T-cell (primary cell): Measurements from ENCODE around the gene UNG. TPM values are rescaled to one million over a fixed set of nuclear protein-coding genes. Genes with fewer than 3 reads are reported as not detected.

ENCODE experiments used
- ATAC-seq, 4 experiments: fragments of 200-7000 bp in 3 of 4; fragments of 150-1000 bp in 1 of 4; cut with Tn5 transposase; replicated peaks in 1 of 4; 1 replicate in 3 of 4; 2 replicates in 1 of 4; pipeline ENCODE4 v1.10.0; 2021; ENCODE audit warnings: moderate library complexity in 3 of 4, mild to moderate bottlenecking in 2 of 4, moderate number of reproducible peaks in 1 of 4
- CTCF ChIA-PET, 2 donors: fragments of 300-600 bp; sonication (Branson Sonifier 250); formaldehyde crosslinking; loops; one replicate each; lab custom pipeline; 2022; ENCODE audit warnings: antibody characterized with exemption in 2 of 2; lab: Charles Lee
- POLR2A ChIA-PET, 2 donors: fragments of 300-600 bp; sonication (Branson Sonifier 250); formaldehyde crosslinking; loops; one replicate each; lab custom pipeline; 2022; ENCODE audit warnings: antibody characterized with exemption in 2 of 2; lab: Charles Lee
- DNase-seq, 35 experiments: peaks; one replicate each; pipeline versions ENCODE4 v3.0.0 to v3.0.0-alpha.2; 2013 to 2023
- H3K27ac ChIP-seq: one replicate; pipeline ENCODE4 v1.5.1; 2013; ENCODE audit warnings: low read length
- H3K27me3 ChIP-seq, 2 experiments: replicated peaks in 1 of 2; 1 replicate in 1 of 2; 2 replicates in 1 of 2; pipeline versions ENCODE4 v1.6.1 to v1.7.0; 2013; ENCODE audit warnings: low read length in 1 of 2, mixed read lengths in 1 of 2; ENCODE audit not compliant: control insufficient read depth in 2 of 2, insufficient read depth in 2 of 2; ENCODE audit errors: extremely low read depth in 1 of 2
- H3K36me3 ChIP-seq, 2 donors: 1 replicate in 1 of 2; 2 replicates in 1 of 2; pipeline versions ENCODE4 v1.6.1 to v1.7.0; 2013; ENCODE audit warnings: low read length in 1 of 2; ENCODE audit not compliant: control insufficient read depth in 2 of 2, insufficient read depth in 1 of 2; ENCODE audit errors: extremely low read depth in 1 of 2
- H3K4me1 ChIP-seq, 2 experiments: 1 replicate in 1 of 2; 2 replicates in 1 of 2; pipeline versions ENCODE4 v1.6.1 to v1.7.0; 2013; ENCODE audit warnings: low read length in 2 of 2, mixed read lengths in 1 of 2; ENCODE audit not compliant: insufficient read depth in 2 of 2, control insufficient read depth in 1 of 2; ENCODE audit errors: extremely low read depth in 1 of 2
- H3K4me3 ChIP-seq, 2 donors: 1 replicate in 1 of 2; 2 replicates in 1 of 2; pipeline versions ENCODE4 v1.5.1 to v1.7.0; 2013; ENCODE audit warnings: mild to moderate bottlenecking in 2 of 2, low read length in 1 of 2, moderate library complexity in 1 of 2; ENCODE audit not compliant: control insufficient read depth in 1 of 2; ENCODE audit errors: extremely low read depth in 1 of 2
- H3K9me3 ChIP-seq: 2 replicates; pipeline ENCODE4 v1.7.0; 2013
- H3K27ac Mint-ChIP-seq, 2 donors: one replicate each; pipeline ENCODE4 v1.8.0; 2020 to 2021; ENCODE audit warnings: mild to moderate bottlenecking in 2 of 2, mixed read lengths in 2 of 2
- H3K27me3 Mint-ChIP-seq, 2 donors: one replicate each; pipeline ENCODE4 v1.8.0; 2021 to 2022; ENCODE audit warnings: mixed read lengths in 2 of 2
- H3K36me3 Mint-ChIP-seq: one replicate; pipeline ENCODE4 v1.8.0; 2021; ENCODE audit warnings: mixed read lengths
- H3K4me1 Mint-ChIP-seq, 3 donors: one replicate each; pipeline ENCODE4 v1.8.0; 2020 to 2022; ENCODE audit warnings: mixed read lengths in 3 of 3, mild to moderate bottlenecking in 1 of 3
- H3K4me3 Mint-ChIP-seq, 3 donors: one replicate each; pipeline ENCODE4 v1.8.0; 2020 to 2022; ENCODE audit warnings: mild to moderate bottlenecking in 3 of 3, mixed read lengths in 3 of 3, moderate library complexity in 3 of 3
- H3K9me3 Mint-ChIP-seq, 3 donors: one replicate each; pipeline ENCODE4 v1.8.0; 2020 to 2022; ENCODE audit warnings: mixed read lengths in 3 of 3
- WGBS: methylation state at CpG from one replicate; pipeline ENCODE4 v1.1.5; 2013; ENCODE audit warnings: missing lambda C conversion rate; ENCODE audit not compliant: insufficient coverage; 5-methylcytosine and 5-hydroxymethylcytosine counted together
- total RNA-seq, 35 experiments: library from RNA in 6 of 35; stranded (reverse) in 6 of 35; fragments of 120-200 nt in 1 of 35; gene quantifications; one replicate each; pipeline versions ENCODE4 v1.2.1 to v1.2.4 and lab custom pipeline; 2013 to 2026

Gene UNG
- total RNA-seq, 5 donors from 2014 or later (not counting 1 experiment from before 2014, with no cell fraction given), result 8.7 to 19.7 (median 16.8) TPM

GRCh38 chr12:109084425-109084824, 13.0 kb upstream of the UNG start:
- ChIA-PET CTCF (interaction anchor here (0.5 to 1.1 kb wide), 3 partner anchors 30 to 66 kb away, joined by 3 to 9 read pairs (median 5); partner anchors contain the start of gene ACACB (in 1 of the 2)), POLR2A (no interaction called here)
- Mint-ChIP-seq H3K4me3 (no peak overlapping the region), H3K9me3 (peaks cover 0 to 6% (median 2%) of the 10 kb centered on the region in 3 donors), H3K4me1 (no peaks in the 10 kb centered on the region), H3K27ac (no peak overlapping the region), H3K36me3 (peaks cover 68% of the 10 kb centered on the region), H3K27me3 (no peaks in the 10 kb centered on the region)
- Histone ChIP-seq H3K4me1 (no peaks in the 10 kb centered on the region), H3K9me3 (no peaks in the 10 kb centered on the region), H3K27me3 (no peaks in the 10 kb centered on the region), H3K36me3 (peaks cover 10 to 76% of the 10 kb centered on the region in 2 donors), H3K27ac (no peak overlapping the region), H3K4me3 (no peak overlapping the region)
- ATAC-seq (no peak), DNase-seq (no peak)
- WGBS, result 100% methylated on average over 1 of the region's 2 CpGs

- no peak overlapping the region for H3K27ac ChIP-seq
- Mint-ChIP-seq H3K9me3 (no peaks in the 10 kb centered on the region), H3K27ac (no peak overlapping the region), H3K27me3 (no peaks in the 10 kb centered on the region), H3K36me3 (peaks cover 56% of the 10 kb centered on the region), H3K4me1 (peaks cover 0 to 2% (median under 1%) of the 10 kb centered on the region in 3 donors), H3K4me3 (no peak overlapping the region)
- no peaks in the 10 kb centered on the region for H3K9me3 ChIP-seq
- CTCF ChIA-PET, result interaction anchor here in 1 of 2 donors (0.6 kb wide), 1 partner anchor 528 kb away, joined by 3 read pairs; no protein-coding TSS in a partner anchor
- peaks cover 0 to under 1% of the 10 kb centered on the region in 2 experiments for H3K4me1 ChIP-seq
- H3K27me3 ChIP-seq, result no peaks in the 10 kb centered on the region
- peaks cover 13 to 81% of the 10 kb centered on the region in 2 donors for H3K36me3 ChIP-seq
- DNase-seq (no peak), ATAC-seq (no peak)
- POLR2A ChIA-PET, result no interaction called here
- WGBS, result 98% methylated on average over 11 of the region's 11 CpGs
- H3K4me3 ChIP-seq, result no peak overlapping the region
Observed at GRCh38 chr12:109085590-109085989, 11.8 kb upstream of the UNG start.

- no peak overlapping the region for H3K27ac ChIP-seq
- no peak for ATAC-seq
- Mint-ChIP-seq H3K27ac (no peak overlapping the region), H3K27me3 (no peaks in the 10 kb centered on the region), H3K36me3 (peaks cover 41% of the 10 kb centered on the region), H3K9me3 (no peaks in the 10 kb centered on the region), H3K4me3 (no peak overlapping the region), H3K4me1 (peaks cover 8 to 14% (median 14%) of the 10 kb centered on the region in 3 donors)
- no peak overlapping the region for H3K4me3 ChIP-seq
- 100% methylated on average over 1 of the region's 5 CpGs for WGBS
- DNase-seq, result no peak
- peaks cover 13 to 70% of the 10 kb centered on the region in 2 donors for H3K36me3 ChIP-seq
- CTCF ChIA-PET, result interaction anchor here (0.5 to 0.6 kb wide), 3 partner anchors 25 to 107 kb away, joined by 3 to 6 read pairs (median 5); no protein-coding TSS in a partner anchor
- no peaks in the 10 kb centered on the region for H3K9me3 ChIP-seq
- H3K27me3 ChIP-seq, result no peaks in the 10 kb centered on the region
- POLR2A ChIA-PET, result no interaction called here
- H3K4me1 ChIP-seq, result peaks cover 2 to 14% of the 10 kb centered on the region in 2 experiments
Observed at GRCh38 chr12:109087250-109087649, 10.1 kb upstream of the UNG start.

GRCh38 chr12:109088818-109089217, 8.6 kb upstream of the UNG start:
- Mint-ChIP-seq H3K27ac (peak overlapping the region in 1 of 2 donors; percentile 3), H3K9me3 (no peaks in the 10 kb centered on the region), H3K36me3 (peaks cover 27% of the 10 kb centered on the region), H3K4me3 (no peak overlapping the region), H3K27me3 (no peaks in the 10 kb centered on the region), H3K4me1 (peaks cover 24 to 30% (median 30%) of the 10 kb centered on the region in 3 donors)
- CTCF ChIA-PET, result no interaction called here
- Histone ChIP-seq H3K27me3 (no peaks in the 10 kb centered on the region), H3K4me3 (no peak overlapping the region), H3K27ac (no peak overlapping the region), H3K9me3 (no peaks in the 10 kb centered on the region), H3K4me1 (peaks cover 8 to 30% of the 10 kb centered on the region in 2 experiments), H3K36me3 (peaks cover 3 to 54% of the 10 kb centered on the region in 2 donors)
- 92% methylated on average over 6 of the region's 6 CpGs for WGBS
- DNase-seq (no peak), ATAC-seq (no peak)
- POLR2A ChIA-PET, result no interaction called here

- no peak overlapping the region for H3K27ac ChIP-seq
- Mint-ChIP-seq H3K4me3 (no peak overlapping the region), H3K9me3 (no peaks in the 10 kb centered on the region), H3K27me3 (no peaks in the 10 kb centered on the region), H3K36me3 (peaks cover 26% of the 10 kb centered on the region), H3K27ac (no peak overlapping the region), H3K4me1 (peaks cover 29 to 32% (median 31%) of the 10 kb centered on the region in 3 donors)
- peaks cover 3 to 52% of the 10 kb centered on the region in 2 donors for H3K36me3 ChIP-seq
- H3K9me3 ChIP-seq, result no peaks in the 10 kb centered on the region
- peaks cover 8 to 33% of the 10 kb centered on the region in 2 experiments for H3K4me1 ChIP-seq
- ChIA-PET CTCF (interaction anchor here (0.7 to 1.1 kb wide), 2 partner anchors 10 to 22 kb away, joined by 6 to 7 read pairs; no protein-coding TSS in a partner anchor), POLR2A (interaction anchor here (0.6 to 0.7 kb wide), 2 partner anchors 32 to 139 kb away, joined by 3 to 8 read pairs; no protein-coding TSS in a partner anchor)
- WGBS, result 98% methylated on average over 3 of the region's 7 CpGs
- no peak for DNase-seq
- H3K27me3 ChIP-seq, result no peaks in the 10 kb centered on the region
- ATAC-seq, result no peak
- H3K4me3 ChIP-seq, result no peak overlapping the region
Observed at GRCh38 chr12:109089683-109090082, 7.7 kb upstream of the UNG start.

- POLR2A ChIA-PET, result interaction anchor here in 1 of 2 donors (0.7 kb wide), 2 partner anchors 16 to 452 kb away, joined by 3 to 4 read pairs; no protein-coding TSS in a partner anchor
Observed at GRCh38 chr12:109092497-109093021, 4.8 kb upstream of the UNG start.

More at GRCh38 chr12:109092497-109093021, 4.8 kb upstream of the UNG start:
- Mint-ChIP-seq H3K27me3 (no peaks in the 10 kb centered on the region), H3K36me3 (peaks cover 12% of the 10 kb centered on the region), H3K9me3 (no peaks in the 10 kb centered on the region), H3K4me3 (peak overlapping the region; percentile 83 to 87 (median 83)), H3K27ac (peak overlapping the region; percentile 79 to 89), H3K4me1 (peaks cover 29 to 32% (median 31%) of the 10 kb centered on the region in 3 donors)
- no peak for ATAC-seq
- no peaks in the 10 kb centered on the region for H3K27me3 ChIP-seq
- peaks cover 8 to 38% of the 10 kb centered on the region in 2 experiments for H3K4me1 ChIP-seq
- no peak for DNase-seq
- peak overlapping the region; percentile 79 to 80 for H3K4me3 ChIP-seq
- CTCF ChIA-PET, result interaction anchor here in 1 of 2 donors (0.6 to 1.8 kb wide), 7 partner anchors 19 to 530 kb away, joined by 3 to 8 read pairs (median 4); partner anchors contain the start of gene ISCU
- H3K27ac ChIP-seq, result peak overlapping the region; percentile 74
- H3K9me3 ChIP-seq, result no peaks in the 10 kb centered on the region
- peaks cover 3 to 25% of the 10 kb centered on the region in 2 donors for H3K36me3 ChIP-seq
- 64% methylated on average over 5 of the region's 6 CpGs for WGBS
